Transverse colon (tissue), 4 donors: ENCODE data around the gene FNTB. TPM values are rescaled to one million over a fixed set of nuclear protein-coding genes. Genes with fewer than 3 reads are reported as not detected.

ENCODE experiments used
- DNase-seq: peaks from one replicate; pipeline ENCODE4 v3.0.0-alpha.2; 2019
- H3K27ac ChIP-seq, 4 donors: fragments of 200-600 bp; sonication (generic); 2 replicates each; pipeline ENCODE4 v1.5.1; 2016 to 2018; ENCODE audit warnings: inconsistent platforms in 4 of 4
- H3K27me3 ChIP-seq: fragments of 200-600 bp; sonication (generic); 2 replicates; pipeline ENCODE4 v1.5.1; 2017; ENCODE audit warnings: inconsistent platforms
- H3K36me3 ChIP-seq, 4 donors: fragments of 200-600 bp; sonication (generic); 2 replicates each; pipeline ENCODE4 v1.5.1; 2017 to 2019; ENCODE audit warnings: inconsistent platforms in 4 of 4
- H3K4me1 ChIP-seq, 4 donors: fragments of 200-600 bp; sonication (generic); 2 replicates each; pipeline ENCODE4 v1.5.1; 2017 to 2020; ENCODE audit warnings: inconsistent platforms in 4 of 4
- H3K4me3 ChIP-seq, 4 donors: fragments of 200-600 bp; sonication (generic); 1 replicate in 1 of 4; 2 replicates in 3 of 4; pipeline versions ENCODE4 v1.5.1 to v1.6.1; 2017 to 2019; ENCODE audit warnings: inconsistent platforms in 4 of 4
- H3K9me3 ChIP-seq, 2 donors: fragments of 200-600 bp; sonication (generic); 2 replicates each; pipeline ENCODE4 v1.5.1; 2017 to 2019; ENCODE audit warnings: inconsistent platforms in 2 of 2
- EP300 ChIP-seq: sonication (generic); formaldehyde crosslinking; IDR thresholded peaks from one replicate; pipeline ENCODE4 v1.6.1; 2017; ENCODE audit warnings: antibody characterized with exemption, low read depth
- POLR2A ChIP-seq: fragments of 450-650 bp; IDR thresholded peaks from one replicate; pipeline ENCODE4 v1.6.1; 2016; ENCODE audit warnings: antibody characterized with exemption, mild to moderate bottlenecking, moderate library complexity
- POLR2AphosphoS5 ChIP-seq, 3 donors: sonication (generic); formaldehyde crosslinking; IDR thresholded peaks; one replicate each; pipeline ENCODE4 v1.6.1; 2016; ENCODE audit warnings: antibody characterized with exemption in 3 of 3
- WGBS, 2 donors: methylation state at CpG; one replicate each; pipeline ENCODE4 v1.1.5; 2018; ENCODE audit warnings: low coverage in 1 of 2; 5-methylcytosine and 5-hydroxymethylcytosine counted together
- in situ Hi-C, 4 donors: fragments of 200-750 bp; cut with MboI; loops; one replicate each; pipeline versions ENCODE4 v1.15.0 to v1.15.1; 2017; ENCODE audit warnings: low sequenced_read_pairs in 3 of 4, low pct_ligation_motif_present in 1 of 4, low pct_unique_long_range_greater_than_20kb in 1 of 4
- intact Hi-C: fragments of 100-400 bp; cut with DNase I; formaldehyde crosslinking; loops from one replicate; pipeline ENCODE4 v1.15.1; 2023; ENCODE audit warnings: low total_unique reads
- total RNA-seq, 4 donors: library from RNA; depleted of rRNA; stranded (reverse); fragments of >200 nt; gene quantifications; one replicate each; pipeline ENCODE4 v1.1.0, GENCODE V29; 2016
- TF ChIP-seq, protein P1 (sequence below), 5 experiments: fragments of 200-600 bp in 3 of 5; fragments of 450-650 bp in 2 of 5; sonication (generic) in 3 of 5; IDR thresholded peaks; 1 replicate in 2 of 5; 2 replicates in 3 of 5; pipeline ENCODE4 v1.5.1; 2016 to 2017; ENCODE audit warnings: antibody characterized with exemption in 5 of 5, inconsistent platforms in 3 of 5, mild to moderate bottlenecking in 2 of 5, moderate library complexity in 1 of 5

The FNTB gene
- total RNA-seq, 4 donors from 2014 or later, result 6.5 to 77.2 (median 12.7) TPM

DNA sequence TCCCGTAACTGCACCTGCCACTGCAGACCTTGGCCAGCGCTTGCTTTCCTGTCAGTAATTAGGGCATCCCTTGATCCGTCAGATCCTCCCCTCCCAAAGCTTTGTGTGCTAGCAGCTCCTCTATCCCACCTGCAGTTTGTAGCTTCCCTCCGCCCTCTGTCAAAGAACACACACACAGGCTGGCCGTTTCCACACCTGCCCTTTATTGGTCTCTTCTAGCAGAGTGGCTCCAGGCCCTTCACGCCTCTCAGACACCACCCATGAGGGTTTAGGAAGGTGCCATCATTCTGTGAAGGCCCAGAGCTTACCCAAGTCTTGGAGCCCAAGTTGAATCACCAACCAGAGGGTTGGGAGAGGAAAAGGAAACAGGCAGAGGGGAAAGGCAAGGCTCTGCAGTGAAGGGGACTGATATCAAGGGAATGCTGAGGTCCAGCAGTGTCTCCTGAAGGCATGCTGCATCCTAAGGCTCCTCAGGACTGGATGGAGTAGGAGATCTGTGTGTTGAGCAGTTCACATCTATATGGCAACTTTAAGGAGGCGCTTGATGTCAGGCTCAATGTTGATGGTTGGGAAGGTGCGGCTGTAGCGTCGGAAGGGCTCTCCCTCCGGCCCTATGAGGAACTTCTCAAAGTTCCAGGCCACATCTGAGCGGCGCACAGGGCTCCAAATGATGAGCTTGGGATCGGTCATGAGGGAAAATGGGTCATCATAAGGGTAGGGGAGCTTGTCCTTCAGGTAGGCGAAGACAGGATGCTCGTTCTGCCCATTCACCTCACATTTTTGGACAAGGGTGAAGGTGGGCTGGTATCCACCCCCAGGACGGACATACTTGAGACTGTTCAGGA is 47.5 kb upstream of the FNTB start:
- H3K27ac ChIP-seq, result peak overlapping the region; percentile 83 to 89 (median 86)
- intact Hi-C loops, result no loop called here
- peak overlapping the region in 1 of 4 donors; percentile 5 for H3K4me3 ChIP-seq
- TF ChIP-seq POLR2A (no peak), EP300 (no peak), POLR2AphosphoS5 (IDR thresholded peaks at IDR 0.05) (no peak)
- TF ChIP-seq, protein P1, sequence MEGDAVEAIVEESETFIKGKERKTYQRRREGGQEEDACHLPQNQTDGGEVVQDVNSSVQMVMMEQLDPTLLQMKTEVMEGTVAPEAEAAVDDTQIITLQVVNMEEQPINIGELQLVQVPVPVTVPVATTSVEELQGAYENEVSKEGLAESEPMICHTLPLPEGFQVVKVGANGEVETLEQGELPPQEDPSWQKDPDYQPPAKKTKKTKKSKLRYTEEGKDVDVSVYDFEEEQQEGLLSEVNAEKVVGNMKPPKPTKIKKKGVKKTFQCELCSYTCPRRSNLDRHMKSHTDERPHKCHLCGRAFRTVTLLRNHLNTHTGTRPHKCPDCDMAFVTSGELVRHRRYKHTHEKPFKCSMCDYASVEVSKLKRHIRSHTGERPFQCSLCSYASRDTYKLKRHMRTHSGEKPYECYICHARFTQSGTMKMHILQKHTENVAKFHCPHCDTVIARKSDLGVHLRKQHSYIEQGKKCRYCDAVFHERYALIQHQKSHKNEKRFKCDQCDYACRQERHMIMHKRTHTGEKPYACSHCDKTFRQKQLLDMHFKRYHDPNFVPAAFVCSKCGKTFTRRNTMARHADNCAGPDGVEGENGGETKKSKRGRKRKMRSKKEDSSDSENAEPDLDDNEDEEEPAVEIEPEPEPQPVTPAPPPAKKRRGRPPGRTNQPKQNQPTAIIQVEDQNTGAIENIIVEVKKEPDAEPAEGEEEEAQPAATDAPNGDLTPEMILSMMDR (IDR thresholded peaks at IDR 0.05), result no peak
- in situ Hi-C loops, result no loop called here
- H3K36me3 ChIP-seq, result peaks cover 0 to under 1% (median 0%) of the 10 kb centered on the region in 4 donors
- no peaks in the 10 kb centered on the region for H3K27me3 ChIP-seq
- H3K4me1 ChIP-seq, result peaks cover 3 to 73% (median 25%) of the 10 kb centered on the region in 4 donors
- peak; percentile 43 for DNase-seq
- no peaks in the 10 kb centered on the region for H3K9me3 ChIP-seq
- WGBS, 2 donors, result 50 to 62% methylated on average over 1 to 17 of the region's 17 CpGs

DNA sequence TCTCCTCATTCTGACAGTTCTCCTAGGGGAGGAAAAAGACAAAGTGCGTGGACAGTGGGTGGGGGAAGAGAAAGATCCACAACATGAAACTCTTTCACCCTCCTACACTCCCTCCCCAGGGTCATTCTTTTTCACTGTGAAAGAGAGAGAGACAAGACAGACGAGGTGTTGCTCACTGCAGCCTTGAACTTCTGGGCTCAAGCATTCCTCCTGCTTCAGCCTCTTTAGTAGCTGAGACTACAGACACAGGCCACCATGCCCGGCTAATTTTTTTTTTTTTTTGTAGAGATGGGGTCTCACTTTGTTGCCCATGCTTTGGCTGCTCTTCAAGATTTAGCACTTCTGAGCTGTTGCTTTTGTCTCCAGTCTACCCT is 46.9 kb upstream of the FNTB start:
- intact Hi-C loops, result no loop called here
- H3K36me3 ChIP-seq, result no peaks in the 10 kb centered on the region
- in situ Hi-C loops, result no loop called here
- no peak for DNase-seq
- H3K4me1 ChIP-seq, result peaks cover 3 to 73% (median 25%) of the 10 kb centered on the region in 4 donors
- WGBS, 2 donors, result 49 to 55% methylated on average over 2 to 3 of the region's 3 CpGs
- peak overlapping the region; percentile 83 to 89 (median 86) for H3K27ac ChIP-seq
- TF ChIP-seq EP300 (no peak), POLR2A (no peak), POLR2AphosphoS5 (IDR thresholded peaks at IDR 0.05) (no peak)
- TF ChIP-seq, protein P1 (IDR thresholded peaks at IDR 0.05), result no peak
- H3K9me3 ChIP-seq, result no peaks in the 10 kb centered on the region
- peak overlapping the region in 1 of 4 donors; percentile 45 for H3K4me3 ChIP-seq
- H3K27me3 ChIP-seq, result no peaks in the 10 kb centered on the region

DNA sequence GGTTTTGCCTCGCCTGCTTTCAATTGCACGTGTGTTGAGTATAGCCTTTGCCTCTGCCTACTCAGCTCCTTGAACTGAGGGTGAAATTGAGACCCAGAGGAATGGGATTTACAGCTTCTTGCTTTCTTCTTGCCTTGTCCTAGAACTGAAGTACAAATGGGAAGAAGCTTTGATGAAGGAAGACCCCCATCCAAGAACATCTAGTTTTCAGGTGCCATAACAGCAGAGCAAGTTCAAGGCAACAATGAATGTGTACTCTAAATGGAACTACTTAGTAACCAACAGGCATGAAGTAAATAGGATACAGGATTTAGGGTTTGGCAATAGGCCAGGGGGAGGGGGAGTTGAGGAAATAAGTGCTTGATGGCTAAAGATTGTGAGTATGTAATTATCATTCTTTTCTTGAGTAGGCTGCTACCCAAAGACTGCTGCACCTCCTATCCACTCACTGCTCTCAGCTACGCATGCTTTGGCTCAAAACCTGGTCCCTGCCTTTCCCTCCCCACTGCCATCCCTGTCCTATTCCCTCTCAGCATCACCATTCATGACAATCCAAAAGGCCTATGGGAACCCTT is 46.3 kb upstream of the FNTB start:
- intact Hi-C loops, result no loop called here
- in situ Hi-C loops, result no loop called here
- Histone ChIP-seq H3K4me3 (peak overlapping the region in 2 of 4 donors; percentile 36 to 45), H3K9me3 (no peaks in the 10 kb centered on the region), H3K27me3 (no peaks in the 10 kb centered on the region), H3K4me1 (peaks cover under 1 to 67% (median 25%) of the 10 kb centered on the region in 4 donors), H3K36me3 (no peaks in the 10 kb centered on the region), H3K27ac (peak overlapping the region; percentile 83 to 89 (median 86))
- no peak for DNase-seq
- TF ChIP-seq POLR2AphosphoS5 (IDR thresholded peaks at IDR 0.05) (peak in 1 of 3 donors; percentile 48), POLR2A (no peak), EP300 (no peak)
- TF ChIP-seq, protein P1 (IDR thresholded peaks at IDR 0.05), result no peak
- 47 to 50% methylated on average over 2 to 3 of the region's 3 CpGs for WGBS, 2 donors

DNA sequence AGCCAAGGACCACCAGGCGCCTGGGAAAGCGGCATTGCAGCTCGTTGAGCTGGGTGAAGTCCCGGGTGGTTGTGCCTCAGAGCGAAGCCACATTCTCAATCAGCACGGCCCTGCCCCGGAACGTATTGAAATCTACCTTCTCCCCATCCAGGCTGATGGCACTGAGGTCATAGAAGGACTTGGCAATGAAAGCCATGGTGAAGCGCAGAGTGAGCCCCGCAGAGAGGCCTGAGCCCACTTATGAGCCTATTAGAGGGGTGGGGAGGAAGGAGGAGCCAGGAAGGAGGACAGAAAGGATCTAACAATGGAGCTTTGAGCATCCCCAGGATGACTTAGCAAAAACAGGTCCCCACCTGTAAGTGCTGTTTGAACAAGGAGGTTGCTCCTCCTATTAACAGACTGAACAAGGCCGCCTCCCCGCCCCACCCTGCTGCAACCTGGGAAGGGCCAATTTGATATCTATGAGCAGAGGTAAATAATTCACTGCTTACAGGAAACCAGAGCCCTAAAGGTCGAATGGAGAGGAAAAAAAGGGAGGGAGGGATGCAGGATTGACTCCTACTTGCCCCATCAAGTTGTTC is 44.1 kb upstream of the FNTB start, which contains the start of gene GPX2:
TSS of gene GPX2 (minus strand) at position 215 of the 581 bp plus-strand sequence. CDS start at position 196, 19 bp downstream.
- Histone ChIP-seq H3K36me3 (no peaks in the 10 kb centered on the region), H3K4me1 (peaks cover 0 to 50% (median 25%) of the 10 kb centered on the region in 4 donors), H3K9me3 (no peaks in the 10 kb centered on the region), H3K27ac (peak within 1 kb of the TSS; percentile 83 to 89 (median 86)), H3K27me3 (no peaks in the 10 kb centered on the region), H3K4me3 (peak within 1 kb of the TSS; percentile 19 to 45 (median 37))
- DNase-seq, result peak; percentile 90
- intact Hi-C loops, result no loop called here
- no peak for TF ChIP-seq EP300
- peak; percentile 53 to 89 (median 75) for TF ChIP-seq POLR2AphosphoS5 (IDR thresholded peaks at IDR 0.05)
- TF ChIP-seq, protein P1 (IDR thresholded peaks at IDR 0.05), result no peak
- peak; percentile 77 for TF ChIP-seq POLR2A
- 47 to 68% methylated on average over 5 to 13 of the region's 13 CpGs for WGBS, 2 donors
- in situ Hi-C loops, result no loop called here
